Activated T-cell treated with anti-CD3 and anti-CD28 coated beads, Interleukin-2, amount 50 U/mL, for 48 hours (primary cell): ENCODE results near the gene MFAP5.
A peak's percentile ranks its signal among the peaks of the same experiment; 100 is the strongest.

Source experiments
- DNase-seq, 2 experiments: peaks; one replicate each; pipeline ENCODE4 v3.0.0-alpha.2; 2020

The MFAP5 gene

GRCh38 chr12:8662593-8662992 is at the start of gene MFAP5:
MFAP5 (minus strand) TSS chr12:8662826; CDS start chr12:8662104, 722 bp downstream.
- no peak for DNase-seq

DNA sequence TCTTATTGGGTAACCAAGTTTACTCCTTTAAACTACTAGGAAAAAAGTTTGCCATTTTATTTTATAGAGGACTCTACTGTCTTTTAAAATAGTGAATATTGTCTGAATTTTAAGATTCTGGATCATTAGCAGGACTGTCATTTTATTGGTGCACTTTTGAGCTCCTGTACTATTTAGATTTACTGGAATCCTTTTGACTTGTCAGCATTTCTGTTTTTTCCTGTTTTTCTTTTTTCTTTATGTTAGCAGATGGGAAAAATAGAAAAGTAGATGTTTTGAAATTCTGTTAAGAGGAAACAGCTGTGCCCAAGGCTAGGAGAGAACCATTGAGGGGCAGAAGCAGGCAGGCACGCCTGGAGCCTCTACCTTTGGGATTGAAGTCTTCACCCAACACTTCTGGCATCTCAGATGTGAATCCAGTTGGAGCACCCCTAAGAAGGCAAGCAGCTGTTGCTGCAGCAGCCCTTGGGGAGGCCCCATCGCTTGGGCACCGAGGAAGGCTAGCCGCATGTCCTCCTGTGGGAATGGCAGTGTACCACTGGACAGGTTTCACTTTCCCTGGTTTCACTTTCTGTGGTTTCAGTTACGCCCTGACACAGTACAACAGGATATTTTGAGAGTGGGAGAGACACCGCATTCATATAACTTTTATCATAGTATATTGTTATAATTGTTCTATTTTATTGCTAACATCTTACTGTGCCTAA is 46.7 kb upstream of the MFAP5 start:
- DNase-seq: no peak

DNA sequence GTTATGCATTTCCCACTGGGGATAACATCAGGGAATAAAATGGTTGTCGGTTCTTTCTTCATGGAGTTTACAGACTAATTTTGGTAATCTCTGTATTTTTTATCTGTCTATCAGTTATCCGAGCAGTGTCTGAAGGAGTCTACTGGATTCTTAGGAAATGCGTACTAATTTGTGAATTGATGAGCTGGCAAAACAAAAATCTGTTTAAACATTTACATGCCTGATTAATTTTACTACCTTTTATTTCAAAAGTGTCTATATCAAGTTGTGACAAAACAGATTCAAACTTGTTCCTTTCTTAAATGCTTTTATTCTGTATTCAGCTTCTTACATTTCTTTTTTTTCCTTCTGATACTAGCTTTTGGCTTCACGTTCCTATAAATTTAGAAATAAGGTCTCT is 39.5 kb upstream of the MFAP5 start:
- DNase-seq: no peak

DNA sequence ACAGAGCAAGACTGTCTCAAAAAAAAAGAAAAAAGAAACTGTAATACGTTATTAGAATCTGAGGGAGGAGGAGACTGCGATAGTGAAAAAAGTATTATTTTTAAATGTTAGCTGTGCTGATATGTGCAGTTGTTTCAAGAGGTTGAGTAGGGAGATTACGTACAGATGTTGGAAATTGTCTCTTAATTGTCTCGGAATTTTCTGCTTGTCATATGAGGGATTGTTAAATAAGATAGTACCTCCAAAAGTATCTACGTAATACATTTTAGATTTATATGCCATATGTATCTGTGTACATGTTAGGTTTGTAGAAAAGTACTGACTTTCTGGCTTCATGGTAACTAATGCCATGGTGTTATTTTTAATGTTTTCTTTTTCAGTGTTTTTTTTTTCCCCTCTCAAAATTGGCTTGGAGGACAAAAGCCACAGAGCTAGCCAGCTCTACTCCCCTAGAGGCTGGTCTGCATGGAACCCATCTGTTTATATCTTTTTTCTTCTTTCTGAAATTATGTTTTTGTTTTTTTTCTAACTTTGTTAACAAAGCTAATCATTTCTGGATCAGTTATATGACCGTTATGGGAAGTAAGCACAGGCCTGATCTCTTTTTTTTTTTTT is 38.5 kb upstream of the MFAP5 start:
- DNase-seq: no peak

GRCh38 chr12:8699714-8700113 is 37.1 kb upstream of the MFAP5 start:
- DNase-seq: no peak

DNA sequence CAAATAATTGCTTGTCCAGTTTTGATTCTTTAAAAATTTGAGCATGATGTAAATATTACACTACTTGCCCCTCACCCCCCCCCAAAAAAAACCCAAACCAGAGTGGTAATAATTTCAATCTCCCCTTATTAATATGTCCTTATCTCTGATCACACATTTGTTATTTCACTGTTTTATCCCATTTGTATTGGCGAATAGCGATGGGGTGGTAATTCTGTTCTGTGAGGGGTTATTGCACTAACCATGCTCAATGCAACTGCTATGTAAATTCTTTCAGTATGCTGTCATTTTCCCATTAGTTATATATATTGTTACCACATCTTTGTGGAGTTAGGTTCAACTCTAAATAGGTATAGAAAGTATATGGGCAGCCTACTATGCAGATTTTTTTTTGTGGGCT is 36.3 kb upstream of the MFAP5 start:
- DNase-seq: no peak

- peak in 1 of 2 experiments; percentile 39 for DNase-seq
Observed at GRCh38 chr12:8698132-8698851, 35.7 kb upstream of the MFAP5 start.

DNA sequence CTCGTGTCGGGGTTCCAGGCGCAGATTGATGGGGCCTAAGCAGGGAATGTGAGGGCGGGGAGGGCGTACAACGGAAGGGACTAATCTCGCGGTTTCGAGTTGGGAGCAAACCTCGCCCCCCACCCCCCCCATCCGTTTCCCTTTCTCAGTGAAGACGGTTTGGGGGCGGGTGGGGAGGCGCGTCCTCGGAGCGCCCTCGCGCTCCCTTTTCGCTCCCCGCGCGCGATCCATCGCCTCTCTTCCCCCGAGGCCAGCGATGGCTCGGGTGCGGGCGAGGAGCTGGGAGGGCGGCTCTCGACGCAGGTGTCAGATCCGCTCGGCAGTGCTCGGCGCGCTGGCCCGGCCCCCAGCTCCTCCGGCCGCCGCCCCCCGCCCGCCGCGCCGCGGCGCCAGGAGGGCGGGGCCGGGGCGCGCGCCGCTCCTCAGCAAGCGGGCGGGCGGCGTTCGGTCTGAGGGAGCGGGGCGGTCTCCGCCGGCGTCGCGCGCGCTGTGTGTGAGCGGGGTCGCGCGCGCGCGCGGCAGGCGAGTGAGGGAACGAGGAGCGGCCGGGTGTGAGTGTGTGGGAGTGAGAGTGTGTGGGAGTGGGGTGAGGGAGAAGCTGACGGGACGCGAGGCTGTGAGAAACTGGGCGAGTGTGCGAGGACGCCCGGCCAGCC is 35.0 kb upstream of the MFAP5 start, which contains the start of gene RIMKLB:
Gene RIMKLB (plus strand): TSS at position 516 of the 656 bp plus-strand sequence. CDS start 15,876 bp downstream, outside the sequence.
- peak; percentile 75 to 81 for DNase-seq

GRCh38 chr12:8697120-8697475 is 34.5 kb upstream of the MFAP5 start:
- no peak for DNase-seq

- DNase-seq: no peak
Observed at GRCh38 chr12:8696442-8697090, 33.9 kb upstream of the MFAP5 start.

DNA sequence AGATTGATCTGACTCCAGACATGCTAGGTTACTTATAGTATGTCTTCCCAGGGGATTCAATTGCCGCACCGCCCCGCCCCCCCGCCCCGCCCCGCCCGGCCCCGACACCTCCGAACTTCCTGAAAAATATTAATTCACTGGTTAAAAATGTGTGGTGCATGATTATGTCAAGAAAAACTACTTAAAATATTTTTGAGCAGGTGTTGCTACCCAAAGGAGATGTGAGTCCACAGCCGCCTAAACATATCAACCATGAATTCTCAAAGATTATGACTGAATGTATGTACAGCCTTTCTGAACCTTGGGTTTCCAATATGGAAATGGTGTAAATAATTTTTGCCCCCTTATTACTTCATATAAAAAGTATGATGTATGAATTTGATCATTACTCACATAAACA is 32.5 kb upstream of the MFAP5 start:
- DNase-seq: no peak

DNA sequence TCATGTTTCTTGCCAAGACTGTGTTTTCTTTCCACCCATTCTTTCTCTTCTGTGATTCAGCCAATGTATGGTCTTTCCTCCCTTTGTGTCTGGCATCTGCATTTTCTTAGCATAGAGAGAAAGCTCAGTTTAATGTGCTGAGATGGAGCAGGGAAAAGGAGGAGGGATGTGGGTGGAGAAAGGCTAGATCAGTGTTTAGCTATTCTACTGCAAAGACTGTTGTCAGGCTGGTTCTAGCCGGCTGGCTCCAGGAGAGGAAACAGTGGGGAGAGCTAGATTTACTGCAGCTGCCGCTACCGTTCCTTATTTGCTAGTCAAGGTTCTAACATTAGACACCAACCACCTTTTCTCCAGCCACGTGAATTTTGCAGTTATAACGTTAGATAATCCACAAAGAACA is 29.9 kb upstream of the MFAP5 start:
- DNase-seq: no peak

- DNase-seq: no peak
Observed at GRCh38 chr12:8689681-8690080, 27.1 kb upstream of the MFAP5 start.

DNA sequence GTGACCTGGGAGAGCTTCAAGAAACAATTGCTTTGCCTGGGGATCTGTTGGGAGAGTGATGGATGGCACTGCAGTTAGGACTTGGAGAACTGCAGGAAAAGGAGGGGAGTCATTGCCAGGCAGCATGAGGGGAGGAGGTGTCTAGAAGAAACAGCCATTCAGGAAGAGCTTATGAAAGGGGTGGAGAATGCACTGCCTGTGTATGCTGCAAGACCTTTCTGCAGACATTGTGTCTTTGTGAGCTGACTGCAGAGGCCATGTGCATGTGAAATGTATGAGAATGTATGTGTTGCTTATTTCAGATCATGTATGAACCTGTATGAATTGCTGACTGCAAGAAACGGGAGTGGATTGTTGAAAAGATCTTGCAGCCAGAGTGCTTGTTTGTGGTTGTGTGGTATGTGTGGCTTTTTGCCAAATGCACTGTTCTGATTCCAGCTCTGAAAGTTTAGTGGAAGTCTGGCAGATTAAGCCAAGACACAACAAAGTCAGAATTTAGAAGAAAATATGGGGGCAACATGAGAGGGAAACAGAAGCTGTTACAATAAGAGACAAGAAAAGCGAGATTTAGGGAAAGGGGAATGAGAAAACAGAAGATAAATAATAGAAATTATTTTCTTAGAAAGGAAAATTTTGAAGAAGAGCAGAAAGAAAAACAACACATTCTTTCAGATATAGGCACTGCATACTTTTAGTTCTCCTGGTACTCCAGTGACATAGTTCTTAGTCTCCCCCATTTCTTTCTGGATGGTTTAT is 25.4 kb upstream of the MFAP5 start:
- DNase-seq: no peak

DNA sequence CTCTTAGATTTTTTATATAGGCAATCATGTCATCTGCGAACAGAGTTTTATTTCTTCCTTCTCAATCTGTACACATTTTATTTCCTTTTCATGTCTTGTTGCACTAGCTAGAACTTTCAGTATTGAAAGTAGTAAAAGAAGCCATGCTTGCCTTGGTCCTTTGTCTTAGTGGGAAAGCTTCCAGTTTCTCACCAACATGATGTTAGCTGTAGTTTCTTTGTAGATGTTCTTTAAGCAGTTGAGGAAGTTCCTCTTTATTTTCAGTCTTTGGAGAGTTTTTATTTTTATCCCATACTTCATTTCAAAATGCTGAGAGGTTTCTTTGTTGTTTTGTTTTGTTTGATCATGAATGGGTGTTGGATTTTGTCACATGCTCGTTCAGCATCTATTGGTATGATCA is 22.4 kb upstream of the MFAP5 start:
- no peak for DNase-seq

- no peak for DNase-seq
Observed at GRCh38 chr12:8681129-8681884, 18.7 kb upstream of the MFAP5 start.

DNA sequence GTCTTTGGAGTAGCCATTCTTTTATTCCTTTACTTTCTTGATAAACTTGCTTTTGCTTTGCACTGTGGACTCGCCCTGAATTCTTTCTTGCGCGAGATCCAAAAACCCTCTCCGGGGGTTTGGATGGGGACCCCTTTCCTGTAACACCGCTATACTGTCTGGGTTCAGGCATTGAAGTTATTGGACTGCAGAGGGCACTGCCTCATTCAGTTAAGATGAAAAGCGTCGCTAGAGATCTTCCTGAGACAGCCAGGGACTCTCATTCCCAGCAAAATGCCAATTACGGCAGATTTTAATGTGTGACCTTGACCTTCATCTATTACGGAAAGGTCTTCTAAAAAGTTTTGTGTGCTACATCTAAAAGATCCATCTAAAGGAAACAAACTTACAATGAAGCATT is 17.9 kb upstream of the MFAP5 start:
- no peak for DNase-seq

DNA sequence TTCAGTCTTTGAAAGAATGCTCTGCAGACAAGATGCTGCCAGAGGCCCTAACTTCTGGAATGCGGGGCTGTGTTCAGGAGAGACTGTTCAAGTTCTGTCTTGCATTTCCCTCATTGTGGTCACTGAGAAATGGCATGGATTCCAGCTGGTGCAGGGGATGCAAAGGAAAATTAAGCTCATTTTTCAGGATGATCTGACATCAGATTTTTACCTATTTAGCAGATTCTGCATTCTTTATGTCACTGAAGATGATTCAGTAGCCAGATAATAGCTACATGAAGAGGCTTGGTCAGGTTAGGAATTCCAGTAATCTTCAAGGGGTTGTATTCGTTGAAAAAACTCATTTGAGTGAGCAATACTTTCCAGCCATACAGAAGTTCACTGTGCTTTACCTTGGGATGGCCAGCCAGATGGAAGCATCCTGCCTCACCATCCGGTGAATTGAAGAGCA is 16.1 kb upstream of the MFAP5 start:
- no peak for DNase-seq

GRCh38 chr12:8677362-8677761 is 14.7 kb upstream of the MFAP5 start:
- no peak for DNase-seq

GRCh38 chr12:8676651-8677050 is 14.0 kb upstream of the MFAP5 start:
- no peak for DNase-seq

GRCh38 chr12:8675591-8676036 is 13.0 kb upstream of the MFAP5 start:
- DNase-seq: no peak
